GM12872 (cell line): ENCODE data around the gene CHIC2.

ENCODE experiments used
- TF ChIP-seq, protein P1 (sequence below): IDR thresholded peaks from 3 replicates; pipeline ENCODE4 v1.5.1; 2011; ENCODE audit warnings: low read depth, mild to moderate bottlenecking, low read length, moderate library complexity; ENCODE audit not compliant: insufficient read depth

Gene CHIC2

DNA sequence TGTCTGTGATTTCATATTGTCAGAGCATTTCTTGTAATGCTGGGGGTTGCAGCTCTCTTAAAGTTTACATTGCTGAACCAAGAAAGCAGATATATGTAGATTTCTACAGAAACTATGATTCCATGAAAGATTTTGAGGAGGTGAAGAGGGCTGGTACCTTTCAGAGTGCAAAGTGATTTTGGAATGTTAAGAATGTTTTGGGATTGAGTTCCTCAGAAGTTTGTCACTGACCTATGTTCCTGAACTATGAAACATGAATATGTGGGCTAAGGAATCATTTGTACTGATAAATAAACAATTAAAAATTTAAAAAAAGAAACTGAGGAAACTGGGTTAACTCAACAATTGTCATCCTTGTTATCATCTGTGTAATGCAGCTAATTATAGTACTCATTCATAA lies 12.3 kb upstream of the CHIC2 start:
- TF ChIP-seq, protein P1, sequence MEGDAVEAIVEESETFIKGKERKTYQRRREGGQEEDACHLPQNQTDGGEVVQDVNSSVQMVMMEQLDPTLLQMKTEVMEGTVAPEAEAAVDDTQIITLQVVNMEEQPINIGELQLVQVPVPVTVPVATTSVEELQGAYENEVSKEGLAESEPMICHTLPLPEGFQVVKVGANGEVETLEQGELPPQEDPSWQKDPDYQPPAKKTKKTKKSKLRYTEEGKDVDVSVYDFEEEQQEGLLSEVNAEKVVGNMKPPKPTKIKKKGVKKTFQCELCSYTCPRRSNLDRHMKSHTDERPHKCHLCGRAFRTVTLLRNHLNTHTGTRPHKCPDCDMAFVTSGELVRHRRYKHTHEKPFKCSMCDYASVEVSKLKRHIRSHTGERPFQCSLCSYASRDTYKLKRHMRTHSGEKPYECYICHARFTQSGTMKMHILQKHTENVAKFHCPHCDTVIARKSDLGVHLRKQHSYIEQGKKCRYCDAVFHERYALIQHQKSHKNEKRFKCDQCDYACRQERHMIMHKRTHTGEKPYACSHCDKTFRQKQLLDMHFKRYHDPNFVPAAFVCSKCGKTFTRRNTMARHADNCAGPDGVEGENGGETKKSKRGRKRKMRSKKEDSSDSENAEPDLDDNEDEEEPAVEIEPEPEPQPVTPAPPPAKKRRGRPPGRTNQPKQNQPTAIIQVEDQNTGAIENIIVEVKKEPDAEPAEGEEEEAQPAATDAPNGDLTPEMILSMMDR: no peak

DNA sequence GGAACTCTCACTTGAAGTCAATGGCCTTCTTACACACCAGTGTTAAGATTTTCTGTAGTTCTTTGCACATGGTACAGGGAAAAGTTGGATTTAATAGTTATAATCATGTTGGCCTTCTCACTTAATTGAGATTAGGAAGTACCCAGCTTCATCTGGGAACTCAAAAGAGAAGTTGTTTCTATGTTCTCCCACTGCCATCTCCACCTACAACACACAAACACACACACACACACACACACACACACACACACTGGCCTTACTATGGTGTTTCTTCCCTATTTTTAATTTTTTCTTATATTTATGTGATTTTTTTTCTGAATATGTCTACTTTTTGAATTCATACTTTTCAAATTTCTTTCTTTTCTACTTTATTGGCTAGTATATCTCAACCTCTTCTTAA lies 10.0 kb upstream of the CHIC2 start:
- TF ChIP-seq, protein P1: no peak

DNA sequence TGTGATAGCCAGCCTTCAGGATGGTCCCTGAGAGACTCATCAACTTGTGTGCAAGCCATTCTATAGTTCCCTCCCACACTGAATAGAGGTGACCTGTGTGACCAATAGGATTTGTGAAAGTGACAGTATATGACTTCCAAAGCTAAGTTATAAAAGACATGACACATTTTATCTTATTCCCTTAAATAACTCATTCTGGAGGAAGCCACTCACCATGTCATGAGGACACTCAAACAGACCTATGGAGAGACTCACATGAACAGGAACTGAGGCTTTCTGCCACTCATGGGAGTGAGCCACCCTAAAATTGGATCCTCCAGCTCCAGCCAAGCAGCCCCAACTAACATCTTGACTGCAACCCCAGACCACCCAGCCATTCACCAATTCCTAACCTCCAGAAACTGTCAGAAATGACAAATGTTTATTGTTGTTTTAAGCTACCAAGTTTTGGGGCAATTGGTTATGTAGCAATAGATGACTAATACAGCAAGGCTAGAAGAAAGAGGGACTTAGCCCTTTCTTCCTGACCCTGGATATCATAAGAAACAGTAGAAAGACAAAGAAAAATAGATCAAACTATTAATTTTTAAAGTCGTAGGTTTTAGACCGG lies 9.0 kb upstream of the CHIC2 start:
- TF ChIP-seq, protein P1: no peak

DNA sequence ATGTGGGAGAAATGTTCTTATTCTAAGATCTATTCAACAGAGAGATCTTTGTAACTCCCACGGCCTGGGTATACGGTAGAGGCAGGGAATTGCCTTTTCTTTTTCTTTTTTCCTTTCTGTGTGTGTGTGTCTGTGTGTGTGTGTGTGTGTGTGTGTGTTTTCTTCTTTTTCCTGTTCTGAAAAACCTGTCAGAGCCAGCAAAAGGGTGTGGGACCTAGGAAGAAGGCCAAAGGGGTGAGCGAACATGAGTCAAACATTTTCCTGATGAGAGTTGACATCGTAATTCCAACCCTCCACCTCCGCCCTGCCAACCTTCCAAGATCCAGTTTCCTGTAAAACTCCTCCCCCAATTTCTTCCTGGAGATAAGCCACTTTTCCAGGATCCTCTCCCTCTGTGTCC lies 2.8 kb upstream of the CHIC2 start:
- TF ChIP-seq, protein P1: no peak

DNA sequence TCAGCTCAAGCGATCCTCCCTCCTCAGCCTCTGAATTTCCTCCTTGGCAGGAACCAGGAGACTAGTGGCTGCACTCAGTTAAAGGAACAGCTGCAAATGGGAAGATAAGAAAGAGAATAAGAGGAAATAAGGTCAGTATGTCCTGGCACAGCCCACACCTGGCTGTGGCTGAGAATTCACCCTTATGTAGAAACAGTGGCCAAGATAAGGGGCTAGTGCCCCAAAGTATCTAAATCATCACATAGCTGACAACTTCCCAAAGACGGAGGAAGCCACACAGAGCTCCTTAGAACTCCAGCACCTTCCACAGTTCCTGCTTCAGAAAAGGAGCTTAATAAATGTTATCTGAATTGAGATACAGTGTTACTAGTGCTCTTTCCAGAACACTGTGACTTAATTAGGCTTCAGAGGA lies 2.3 kb upstream of the CHIC2 start:
- TF ChIP-seq, protein P1: no peak

DNA sequence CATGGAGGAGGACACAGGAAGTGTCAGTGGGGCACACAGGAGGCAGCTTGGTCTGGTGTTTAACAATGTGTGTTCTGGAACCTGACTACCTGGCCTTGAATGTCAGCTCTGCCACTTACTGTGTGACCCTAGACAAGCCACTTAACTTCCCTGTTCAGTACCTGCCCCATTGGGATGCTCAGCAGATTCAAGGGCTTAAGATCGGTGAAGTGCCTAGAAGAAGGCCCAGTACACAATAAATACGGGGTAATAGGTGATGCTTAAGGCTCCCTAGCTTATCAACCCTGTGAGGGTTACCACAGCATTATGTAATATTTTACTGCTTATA lies 1.6 kb upstream of the CHIC2 start:
- TF ChIP-seq, protein P1: no peak

DNA sequence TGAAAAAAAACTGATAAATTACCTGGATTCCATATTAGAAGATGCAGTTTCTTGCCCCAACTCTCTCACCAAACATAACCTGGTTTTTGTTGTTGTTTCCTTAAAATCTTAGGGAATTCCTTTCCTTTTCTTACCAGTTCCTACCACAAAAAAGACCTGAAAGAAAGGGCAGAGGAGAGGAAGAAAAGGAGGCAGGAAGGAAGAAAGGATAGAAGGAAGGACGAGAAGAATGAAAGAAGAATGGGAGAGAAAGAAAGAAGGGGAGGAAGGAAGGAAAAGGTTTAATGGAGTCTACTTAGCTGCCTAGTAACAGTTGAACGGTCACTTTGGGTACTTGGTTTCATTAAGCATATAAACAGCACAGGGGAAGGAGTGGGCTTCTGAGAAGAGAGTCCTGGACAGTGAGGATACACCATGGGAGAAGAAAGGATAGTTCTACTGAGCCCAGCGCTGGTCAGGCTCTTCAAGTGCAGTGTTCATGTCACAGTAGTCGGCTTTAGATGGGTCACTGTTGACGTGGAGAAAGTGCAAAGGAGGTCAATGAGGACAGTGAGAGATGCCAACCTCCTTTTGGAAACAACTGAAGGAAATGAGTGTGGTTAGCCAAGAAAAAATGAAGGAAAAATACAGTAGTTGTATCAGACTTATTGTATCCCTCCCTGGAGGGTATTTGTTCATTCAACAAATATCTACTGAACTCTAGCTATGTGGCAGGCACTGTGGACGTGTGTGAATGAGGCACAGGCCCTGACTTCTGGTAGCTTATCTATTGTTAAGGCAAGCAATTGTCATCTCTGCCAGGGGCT lies 1.1 kb upstream of the CHIC2 start:
- TF ChIP-seq, protein P1: no peak
